HG03457 (cell line): ENCODE results near the gene CALML5.

Experiments
- ATAC-seq: cut with Tn5 transposase; IDR thresholded peaks from one replicate; pipeline ENCODE4 v1.9.1; 2021; ENCODE audit warnings: moderate number of reproducible peaks; ENCODE audit not compliant: unreplicated experiment

Gene CALML5, protein sequence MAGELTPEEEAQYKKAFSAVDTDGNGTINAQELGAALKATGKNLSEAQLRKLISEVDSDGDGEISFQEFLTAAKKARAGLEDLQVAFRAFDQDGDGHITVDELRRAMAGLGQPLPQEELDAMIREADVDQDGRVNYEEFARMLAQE

GRCh38 chr10:5499493-5500140 lies at the start of gene CALML5:
Gene CALML5, minus strand, starts transcription at chr10:5499570. Its CDS starts 132 bp downstream, at chr10:5499438.
- no peak for ATAC-seq

GRCh38 chr10:5547931-5548660 lies 48.7 kb upstream of the CALML5 start:
- ATAC-seq = no peak

DNA sequence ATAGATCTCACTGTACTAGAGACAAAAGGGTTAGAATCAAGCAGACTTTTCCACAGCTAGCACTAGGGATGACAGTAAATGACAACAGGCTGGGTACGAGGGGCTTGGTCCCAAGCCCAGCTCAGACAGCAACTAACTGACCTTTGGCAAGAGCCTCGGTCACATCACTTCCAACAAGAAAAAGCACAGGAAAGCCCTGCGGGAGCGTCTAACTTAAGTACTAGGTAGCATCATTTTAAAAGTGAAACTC lies 48.2 kb upstream of the CALML5 start:
- ATAC-seq = no peak

- ATAC-seq = no peak
Observed at GRCh38 chr10:5546891-5547680, 47.7 kb upstream of the CALML5 start.

GRCh38 chr10:5545778-5546710 lies 46.7 kb upstream of the CALML5 start:
- no peak for ATAC-seq

- ATAC-seq = no peak
Observed at GRCh38 chr10:5545426-5545777, 46.0 kb upstream of the CALML5 start.

DNA sequence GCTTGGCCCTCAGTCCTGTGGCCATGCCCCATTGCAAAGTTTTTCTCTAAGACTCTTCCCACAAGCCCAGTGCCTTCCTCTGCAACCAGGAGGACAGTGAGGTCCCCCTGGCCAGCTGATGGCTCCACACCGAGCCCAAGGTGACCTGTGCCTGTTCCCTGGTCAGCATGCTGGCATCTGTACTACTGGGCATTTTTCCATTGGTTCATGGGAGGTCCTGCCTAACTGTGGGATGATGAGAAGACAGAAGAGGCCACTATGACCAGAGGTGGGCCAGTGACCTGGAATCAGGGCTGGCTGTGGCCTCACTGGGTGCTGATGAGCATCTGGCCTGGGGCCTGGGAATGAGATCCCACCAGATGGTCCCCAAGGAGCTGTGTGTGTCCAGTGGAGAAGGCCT lies 45.6 kb upstream of the CALML5 start:
- ATAC-seq = no peak

- no peak for ATAC-seq
Observed at GRCh38 chr10:5544216-5544805, 44.9 kb upstream of the CALML5 start.

DNA sequence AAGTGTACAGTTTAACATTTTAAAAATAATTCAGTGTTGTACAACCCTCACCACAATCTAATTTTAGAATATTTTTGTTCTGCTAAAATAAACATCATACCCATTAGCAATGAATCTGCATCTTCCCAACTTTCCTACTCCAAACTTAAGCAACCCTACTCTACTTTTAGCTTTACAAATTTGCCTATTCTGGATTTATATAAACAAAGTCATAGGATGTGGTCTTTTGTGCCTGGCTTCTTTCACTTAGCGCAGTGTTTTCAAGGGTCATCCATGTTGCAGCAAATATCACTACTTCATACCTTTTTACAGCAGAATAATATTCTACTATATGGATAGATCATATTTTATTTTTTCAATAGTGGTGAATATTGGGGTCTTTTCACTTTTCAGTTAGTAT lies 44.3 kb upstream of the CALML5 start:
- no peak for ATAC-seq

DNA sequence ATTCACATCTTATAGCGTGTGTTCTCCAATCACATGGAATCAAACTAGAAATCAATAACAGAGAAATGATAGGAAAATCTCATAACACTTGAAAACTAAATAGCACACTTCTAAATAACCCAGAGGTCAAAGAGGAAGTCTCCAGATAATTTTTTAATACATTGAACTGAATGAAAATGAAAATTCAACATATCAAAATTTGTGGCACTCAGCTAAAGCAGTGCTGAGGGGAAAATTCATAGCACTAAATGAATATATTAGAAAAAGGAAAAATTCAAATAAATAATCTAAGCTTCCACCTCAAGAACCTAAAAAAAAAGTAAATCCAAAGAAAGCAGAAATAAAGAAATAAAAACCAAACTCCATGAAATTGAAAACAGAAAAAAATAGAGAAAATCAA lies 42.7 kb upstream of the CALML5 start:
- ATAC-seq = no peak

- no peak for ATAC-seq
Observed at GRCh38 chr10:5540891-5541290, 41.5 kb upstream of the CALML5 start.

DNA sequence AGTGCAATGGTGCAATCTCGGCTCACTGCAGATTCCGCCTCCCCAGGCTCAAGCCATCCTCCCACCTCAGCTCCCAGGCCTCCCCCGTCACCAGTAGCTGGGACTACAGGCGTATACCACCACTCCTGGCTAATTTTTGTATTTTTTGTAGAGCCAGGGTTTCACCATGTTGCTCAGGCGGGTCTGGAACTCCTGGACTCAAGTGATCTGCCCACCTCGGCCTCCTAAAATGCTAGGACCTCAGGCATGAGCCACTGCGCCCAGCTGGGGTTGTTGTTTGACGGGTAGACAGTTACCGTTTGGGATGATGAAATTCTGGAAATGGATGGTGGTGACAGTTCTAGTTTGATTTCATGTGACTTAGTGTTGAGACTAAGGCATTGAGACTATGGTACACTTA lies 40.7 kb upstream of the CALML5 start:
- ATAC-seq = no peak

- ATAC-seq = no peak
Observed at GRCh38 chr10:5538892-5539651, 39.7 kb upstream of the CALML5 start.

DNA sequence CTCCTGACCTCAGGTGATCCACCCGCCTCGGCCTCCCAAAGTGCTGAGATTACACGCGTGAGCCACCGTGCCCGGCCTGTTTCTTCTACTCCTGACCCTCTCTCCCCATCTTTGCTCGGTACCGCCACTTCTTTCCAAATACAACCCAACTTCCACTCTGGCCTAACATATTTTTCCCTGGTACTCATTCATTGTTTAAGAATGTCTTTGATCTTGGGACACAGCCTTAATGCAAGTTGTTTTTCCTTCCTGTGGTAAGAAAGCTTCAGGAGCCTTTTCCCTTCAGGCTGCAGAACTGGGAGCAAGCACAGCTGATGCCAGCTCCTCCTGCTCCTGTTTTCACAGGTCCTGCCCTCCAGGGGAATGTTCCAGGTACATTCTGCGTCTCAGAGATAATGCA lies 39.1 kb upstream of the CALML5 start:
- ATAC-seq = no peak

- no peak for ATAC-seq
Observed at GRCh38 chr10:5537684-5538083, 38.3 kb upstream of the CALML5 start.

DNA sequence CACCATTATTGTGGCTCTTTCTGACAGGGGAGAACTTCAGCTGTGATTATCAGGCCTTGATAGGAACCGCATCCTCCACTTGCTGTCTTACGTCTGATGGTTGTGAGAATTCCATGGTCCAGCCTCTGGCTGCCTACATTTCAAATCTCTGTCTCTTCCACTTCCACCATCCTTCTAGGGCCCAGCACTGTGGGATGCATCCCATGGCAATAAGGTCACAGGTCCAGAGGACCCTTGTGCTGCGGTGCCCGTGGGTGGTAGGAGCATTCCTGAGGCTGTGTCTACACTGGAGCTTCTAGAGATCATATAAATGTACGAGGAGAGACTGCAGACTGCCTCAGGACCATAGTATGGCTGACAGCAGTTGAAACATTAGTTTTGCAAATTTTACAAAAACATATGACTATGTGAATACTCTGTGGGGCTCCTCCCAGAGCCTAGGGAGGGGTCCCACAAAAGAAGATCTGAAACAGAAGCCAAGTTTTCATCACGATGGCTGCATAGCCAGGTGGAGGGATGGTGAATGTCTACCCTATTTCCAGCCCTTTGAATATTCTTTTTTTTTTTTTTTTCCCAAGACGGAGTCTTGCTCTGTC lies 37.2 kb upstream of the CALML5 start:
- ATAC-seq = no peak

DNA sequence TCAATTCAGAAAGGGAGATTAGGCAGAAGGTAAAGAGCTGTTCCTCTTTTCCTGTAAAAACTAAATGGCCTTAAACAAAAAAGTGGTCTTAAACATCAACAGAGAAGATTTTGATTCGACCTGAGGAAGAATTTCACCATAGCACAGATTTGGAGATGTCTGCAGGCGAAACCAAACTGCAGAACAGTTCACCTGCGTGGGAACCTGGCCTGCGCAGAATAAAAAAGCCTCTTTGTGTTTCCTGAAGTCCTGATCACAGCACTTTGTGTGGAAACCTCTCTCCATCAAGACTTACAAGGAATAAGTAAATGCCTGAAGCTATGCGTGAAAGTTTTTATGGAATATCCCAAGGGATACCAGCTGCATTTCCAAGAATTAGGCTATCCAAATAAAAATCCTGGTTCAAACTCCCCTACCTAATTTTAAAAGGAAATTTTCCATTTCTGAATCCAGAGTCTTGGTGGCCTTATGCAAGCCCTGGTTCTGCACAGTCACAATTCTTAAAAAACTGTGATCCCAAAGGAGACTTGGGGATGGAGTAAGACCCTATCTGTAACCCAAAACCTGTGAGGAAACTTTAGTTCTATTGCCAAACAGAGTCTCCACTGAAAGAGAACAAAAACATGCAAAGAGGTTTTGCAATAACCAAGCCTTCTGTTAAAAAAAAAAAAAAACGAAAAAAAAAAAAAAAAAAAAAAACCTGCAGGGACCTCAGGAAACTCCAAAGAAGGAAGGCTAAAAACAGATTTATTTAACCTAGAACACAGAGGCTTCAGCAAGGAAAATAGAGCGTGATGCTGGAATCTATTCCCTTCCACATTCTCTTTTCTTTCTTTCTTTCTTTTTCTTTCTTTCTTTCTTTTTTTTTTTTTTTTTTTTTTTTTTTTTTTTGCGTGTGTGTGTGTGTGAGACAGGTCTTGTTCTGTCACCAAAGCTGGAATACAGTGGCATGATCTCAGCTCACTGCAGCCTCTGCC lies 35.8 kb upstream of the CALML5 start:
- no peak for ATAC-seq
